Endothelial cell of umbilical vein (primary cell): Measurements from ENCODE around the gene CTIF. TPM values are rescaled to one million over a fixed set of nuclear protein-coding genes. Genes with fewer than 3 reads are reported as not detected.

Experiments used
- BruUV-seq: library from RNA; stranded (reverse); fragments of 400-500 nt; replicated peaks from 2 replicates; lab custom pipeline; 2021; lab: Mats Ljungman, UMichigan
- CTCF ChIA-PET: fragments of 300-600, 350-600 bp; sonication (Branson Sonifier 250); formaldehyde crosslinking; loops from one replicate; lab custom pipeline; 2021; ENCODE audit warnings: antibody characterized with exemption, inconsistent platforms; lab: Charles Lee
- POLR2A ChIA-PET: fragments of 300-600, 350-600 bp; sonication (Branson Sonifier 250); formaldehyde crosslinking; loops from one replicate; lab custom pipeline; 2021; ENCODE audit warnings: antibody characterized with exemption, inconsistent platforms; lab: Charles Lee
- DNase-seq: peaks from one replicate; pipeline ENCODE4 v3.0.0-alpha.2; 2011; ENCODE audit warnings: low read depth, low spot score
- FAIRE-seq: peaks from 2 replicates; lab custom pipeline; 2011; peaks lifted over from hg19 to GRCh38; lab: Jason Lieb, UNC
- H2AFZ ChIP-seq: 2 replicates; pipeline ENCODE4 v1.6.0; 2012; ENCODE audit warnings: low read depth, low read length, control low read depth, inconsistent platforms
- H3K27ac ChIP-seq: 2 replicates; pipeline ENCODE4 v1.5.1; 2011; ENCODE audit warnings: low read depth, mild to moderate bottlenecking, control low read depth, low read length, moderate library complexity; ENCODE audit not compliant: insufficient read depth
- H3K27me3 ChIP-seq, 2 experiments: 2 replicates each; pipeline versions ENCODE4 v1.6.0 to v1.6.1; 2011; ENCODE audit warnings: low read length in 2 of 2, mixed read lengths in 1 of 2; ENCODE audit not compliant: control insufficient read depth in 2 of 2, insufficient read depth in 2 of 2
- H3K36me3 ChIP-seq, 2 experiments: 2 replicates in 1 of 2; 3 replicates in 1 of 2; pipeline ENCODE4 v1.5.1; 2011; ENCODE audit warnings: low read length in 2 of 2, mild to moderate bottlenecking in 1 of 2, moderate library complexity in 1 of 2; ENCODE audit not compliant: control insufficient read depth in 2 of 2, insufficient read depth in 2 of 2; ENCODE audit errors: extremely low read depth in 1 of 2
- H3K4me1 ChIP-seq: 3 replicates; pipeline ENCODE4 v1.5.1; 2011; ENCODE audit warnings: mild to moderate bottlenecking, low read length; ENCODE audit not compliant: control insufficient read depth, insufficient read depth; ENCODE audit errors: extremely low read depth
- H3K4me2 ChIP-seq: 2 replicates; pipeline ENCODE4 v1.6.1; 2011; ENCODE audit warnings: low read length, control low read depth, mixed read lengths; ENCODE audit not compliant: insufficient read depth
- H3K4me3 ChIP-seq, 3 experiments: fragments of 200-600 bp in 1 of 3; sonication (generic), shearing (Covaris generic) in 1 of 3; replicated peaks in 1 of 3; 2 replicates each; pipeline ENCODE4 v1.5.1; 2011 to 2016; ENCODE audit warnings: control low read depth in 3 of 3, low read length in 3 of 3, mild to moderate bottlenecking in 2 of 3, inconsistent platforms in 1 of 3, low read depth in 1 of 3, moderate library complexity in 1 of 3; ENCODE audit not compliant: insufficient read depth in 1 of 3
- H3K79me2 ChIP-seq: 2 replicates; pipeline ENCODE4 v1.6.0; 2012; ENCODE audit warnings: low read length, inconsistent platforms; ENCODE audit not compliant: control insufficient read depth, insufficient read depth
- H3K9ac ChIP-seq: replicated peaks from 2 replicates; pipeline ENCODE3; 2011; ENCODE audit warnings: low read length, control low read depth; ENCODE audit not compliant: insufficient read depth; ENCODE audit errors: extremely low read depth
- H3K9me1 ChIP-seq: replicated peaks from 3 replicates; pipeline ENCODE4 v1.6.0; 2011; ENCODE audit warnings: mild to moderate bottlenecking, low read length; ENCODE audit not compliant: control insufficient read depth, insufficient read depth; ENCODE audit errors: extremely low read depth
- H3K9me3 ChIP-seq: replicated peaks from 2 replicates; pipeline ENCODE4 v1.5.1; 2012; ENCODE audit warnings: low read length, inconsistent platforms; ENCODE audit not compliant: control insufficient read depth, insufficient read depth
- H4K20me1 ChIP-seq: replicated peaks from 2 replicates; pipeline ENCODE3; 2011; ENCODE audit warnings: mild to moderate bottlenecking, low read length; ENCODE audit not compliant: control insufficient read depth, insufficient read depth; ENCODE audit errors: extremely low read depth
- EZH2 ChIP-seq: IDR thresholded peaks from 2 replicates; pipeline ENCODE4 v1.6.1; 2012; ENCODE audit warnings: borderline replicate concordance, low read depth, mild to moderate bottlenecking, moderate library complexity, low read length, inconsistent platforms; ENCODE audit not compliant: severe bottlenecking
- FOS ChIP-seq: IDR thresholded peaks from 2 replicates; pipeline ENCODE4 v1.6.1; 2011; ENCODE audit warnings: mild to moderate bottlenecking, low read length, moderate library complexity, borderline replicate concordance; ENCODE audit not compliant: insufficient read depth
- GATA2 ChIP-seq: IDR thresholded peaks from 2 replicates; pipeline ENCODE4 v1.7.0; 2011; ENCODE audit warnings: low read depth, mild to moderate bottlenecking, moderate library complexity, mixed read lengths, low read length; ENCODE audit not compliant: insufficient read length, insufficient read depth
- JUN ChIP-seq: IDR thresholded peaks from 2 replicates; pipeline ENCODE4 v1.6.1; 2011; ENCODE audit warnings: borderline replicate concordance, low read depth; ENCODE audit not compliant: insufficient read length, insufficient read depth
- MYC ChIP-seq: IDR thresholded peaks from one replicate; pipeline ENCODE4 v1.6.1; 2011; ENCODE audit warnings: mild to moderate bottlenecking, low read depth, low read length
- POLR2A ChIP-seq: IDR thresholded peaks from 2 replicates; pipeline ENCODE4 v1.6.1; 2012; ENCODE audit warnings: low read depth, mild to moderate bottlenecking, control low read depth, low read length
- POLR2AphosphoS5 ChIP-seq: IDR thresholded peaks from 2 replicates; pipeline ENCODE4 v1.6.1; 2012; ENCODE audit warnings: low read depth, mild to moderate bottlenecking, control low read depth, low read length, moderate library complexity; ENCODE audit not compliant: insufficient read depth
- dilution Hi-C: fragments of 300-500 bp; cut with MboI; formaldehyde crosslinking; loops from one replicate; pipeline ENCODE4 v1.15.0; 2019; ENCODE audit warnings: low sequenced_read_pairs; ENCODE audit not compliant: extremely low pct_ligation_motif_present
- intact Hi-C: fragments of 100-400 bp; cut with micrococcal nuclease; formaldehyde crosslinking; loops from one replicate; pipeline ENCODE4 v1.10.0; 2022
- polyA plus RNA-seq, 4 experiments: library from polyadenylated mRNA; depleted of rRNA in 3 of 4; stranded (reverse) in 3 of 4; unstranded in 1 of 4; fragments of >200 nt; gene quantifications; 2 replicates each; pipeline versions ENCODE4 v1.2.1 to v1.2.3, GENCODE V29; 2011 to 2012; ENCODE audit warnings: missing spikeins in 1 of 4
- total RNA-seq: library from RNA; stranded (reverse); gene quantifications from 2 replicates; pipeline ENCODE4 v1.2.3, GENCODE V29; 2021
- TF ChIP-seq, protein P1 (sequence below): IDR thresholded peaks from 2 replicates; pipeline ENCODE4 v1.6.1; 2011; ENCODE audit not compliant: insufficient read depth, insufficient read length
- TF ChIP-seq, protein P2 (sequence below), 2 donors: IDR thresholded peaks; 1 replicate in 1 of 2; 2 replicates in 1 of 2; pipeline ENCODE4 v1.5.1; 2011; ENCODE audit warnings: low read length in 2 of 2, mild to moderate bottlenecking in 2 of 2, moderate library complexity in 2 of 2, control low read depth in 1 of 2, inconsistent platforms in 1 of 2, low read depth in 1 of 2; ENCODE audit not compliant: insufficient read depth in 1 of 2; ENCODE audit errors: extremely low read depth in 1 of 2

CTIF gene
- total and polyA plus RNA-seq, 2 donors (not counting 3 experiments of a cell fraction or from before 2014, with no cell fraction given): 20.9 to 57.7 TPM

DNA sequence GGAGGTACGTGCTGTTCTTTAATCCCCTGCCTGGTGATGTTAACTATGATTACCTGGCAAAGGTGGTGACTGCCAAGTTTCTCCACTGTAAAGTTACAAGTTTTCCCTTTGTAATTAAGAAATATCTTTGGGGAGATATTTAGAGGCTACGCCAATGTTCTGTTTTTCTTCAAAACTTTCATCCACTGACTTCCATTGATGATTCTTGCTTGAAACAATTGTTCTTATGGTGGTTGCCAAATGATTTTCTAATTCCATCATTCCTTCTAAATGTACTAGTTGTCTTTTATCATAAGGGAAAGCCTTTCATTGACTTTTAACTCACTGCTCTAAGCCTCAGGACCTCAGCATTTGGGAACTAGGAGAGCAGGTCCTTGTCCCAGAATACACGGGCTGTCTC is 206.5 kb downstream of the CTIF start:
- BruUV-seq: no TSS peak
- intact Hi-C loops: no loop called here
- dilution Hi-C loops: no loop called here
- Histone ChIP-seq H3K27ac (no peak overlapping the region), H3K4me3 (no peak overlapping the region), H3K4me2 (no peak overlapping the region), H3K9me1 (no peaks in the 10 kb centered on the region), H3K9me3 (no peaks in the 10 kb centered on the region), H2AFZ (no peak overlapping the region), H3K9ac (no peak overlapping the region), H3K79me2 (no peaks in the 10 kb centered on the region), H3K4me1 (no peaks in the 10 kb centered on the region), H3K27me3 (no peaks in the 10 kb centered on the region), H3K36me3 (no peaks in the 10 kb centered on the region), H4K20me1 (no peaks in the 10 kb centered on the region)
- no peak for TF ChIP-seq JUN
- no peak for TF ChIP-seq POLR2AphosphoS5
- TF ChIP-seq MYC: no peak
- TF ChIP-seq FOS: no peak
- no peak for TF ChIP-seq EZH2
- TF ChIP-seq POLR2A: no peak
- TF ChIP-seq, protein P1, sequence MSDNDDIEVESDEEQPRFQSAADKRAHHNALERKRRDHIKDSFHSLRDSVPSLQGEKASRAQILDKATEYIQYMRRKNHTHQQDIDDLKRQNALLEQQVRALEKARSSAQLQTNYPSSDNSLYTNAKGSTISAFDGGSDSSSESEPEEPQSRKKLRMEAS: no peak
- TF ChIP-seq, protein P2, sequence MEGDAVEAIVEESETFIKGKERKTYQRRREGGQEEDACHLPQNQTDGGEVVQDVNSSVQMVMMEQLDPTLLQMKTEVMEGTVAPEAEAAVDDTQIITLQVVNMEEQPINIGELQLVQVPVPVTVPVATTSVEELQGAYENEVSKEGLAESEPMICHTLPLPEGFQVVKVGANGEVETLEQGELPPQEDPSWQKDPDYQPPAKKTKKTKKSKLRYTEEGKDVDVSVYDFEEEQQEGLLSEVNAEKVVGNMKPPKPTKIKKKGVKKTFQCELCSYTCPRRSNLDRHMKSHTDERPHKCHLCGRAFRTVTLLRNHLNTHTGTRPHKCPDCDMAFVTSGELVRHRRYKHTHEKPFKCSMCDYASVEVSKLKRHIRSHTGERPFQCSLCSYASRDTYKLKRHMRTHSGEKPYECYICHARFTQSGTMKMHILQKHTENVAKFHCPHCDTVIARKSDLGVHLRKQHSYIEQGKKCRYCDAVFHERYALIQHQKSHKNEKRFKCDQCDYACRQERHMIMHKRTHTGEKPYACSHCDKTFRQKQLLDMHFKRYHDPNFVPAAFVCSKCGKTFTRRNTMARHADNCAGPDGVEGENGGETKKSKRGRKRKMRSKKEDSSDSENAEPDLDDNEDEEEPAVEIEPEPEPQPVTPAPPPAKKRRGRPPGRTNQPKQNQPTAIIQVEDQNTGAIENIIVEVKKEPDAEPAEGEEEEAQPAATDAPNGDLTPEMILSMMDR (IDR thresholded peaks at IDR 0.05; ENCODE audit: extremely low read depth in 1 of 2, insufficient read depth in 1 of 2, low read depth in 1 of 2, low read length in 2 of 2): no peak
- no peak for TF ChIP-seq GATA2
- ChIA-PET POLR2A (interaction anchor here (0.7 kb wide), 1 partner anchor 74 kb away, joined by 3 read pairs; no protein-coding TSS in a partner anchor), CTCF (no interaction called here)
- no peak for DNase-seq
- no peak for FAIRE-seq
